ENCODE data around the gene GNG12.
"Not testable (repeated sequence)": the region's sequence is repeated elsewhere in the genome, so short reads cannot be mapped to it uniquely, and the experiment has no call there.

The GNG12 gene

GRCh38 chr1:67734323-67734690 is 99.0 kb downstream of the GNG12 start:
- DNase-seq (ENCODE audit: low spot score), result no peak
- TF ChIP-seq, protein P1, sequence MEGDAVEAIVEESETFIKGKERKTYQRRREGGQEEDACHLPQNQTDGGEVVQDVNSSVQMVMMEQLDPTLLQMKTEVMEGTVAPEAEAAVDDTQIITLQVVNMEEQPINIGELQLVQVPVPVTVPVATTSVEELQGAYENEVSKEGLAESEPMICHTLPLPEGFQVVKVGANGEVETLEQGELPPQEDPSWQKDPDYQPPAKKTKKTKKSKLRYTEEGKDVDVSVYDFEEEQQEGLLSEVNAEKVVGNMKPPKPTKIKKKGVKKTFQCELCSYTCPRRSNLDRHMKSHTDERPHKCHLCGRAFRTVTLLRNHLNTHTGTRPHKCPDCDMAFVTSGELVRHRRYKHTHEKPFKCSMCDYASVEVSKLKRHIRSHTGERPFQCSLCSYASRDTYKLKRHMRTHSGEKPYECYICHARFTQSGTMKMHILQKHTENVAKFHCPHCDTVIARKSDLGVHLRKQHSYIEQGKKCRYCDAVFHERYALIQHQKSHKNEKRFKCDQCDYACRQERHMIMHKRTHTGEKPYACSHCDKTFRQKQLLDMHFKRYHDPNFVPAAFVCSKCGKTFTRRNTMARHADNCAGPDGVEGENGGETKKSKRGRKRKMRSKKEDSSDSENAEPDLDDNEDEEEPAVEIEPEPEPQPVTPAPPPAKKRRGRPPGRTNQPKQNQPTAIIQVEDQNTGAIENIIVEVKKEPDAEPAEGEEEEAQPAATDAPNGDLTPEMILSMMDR (IDR thresholded peaks at IDR 0.05; ENCODE audit: extremely low read depth, insufficient read depth, missing control alignments), result no peak
- in situ Hi-C loops (cut with MboI; ENCODE audit: low pct_unique_long_range_greater_than_20kb, low sequenced_read_pairs, unreplicated experiment), result no loop called here

DNA sequence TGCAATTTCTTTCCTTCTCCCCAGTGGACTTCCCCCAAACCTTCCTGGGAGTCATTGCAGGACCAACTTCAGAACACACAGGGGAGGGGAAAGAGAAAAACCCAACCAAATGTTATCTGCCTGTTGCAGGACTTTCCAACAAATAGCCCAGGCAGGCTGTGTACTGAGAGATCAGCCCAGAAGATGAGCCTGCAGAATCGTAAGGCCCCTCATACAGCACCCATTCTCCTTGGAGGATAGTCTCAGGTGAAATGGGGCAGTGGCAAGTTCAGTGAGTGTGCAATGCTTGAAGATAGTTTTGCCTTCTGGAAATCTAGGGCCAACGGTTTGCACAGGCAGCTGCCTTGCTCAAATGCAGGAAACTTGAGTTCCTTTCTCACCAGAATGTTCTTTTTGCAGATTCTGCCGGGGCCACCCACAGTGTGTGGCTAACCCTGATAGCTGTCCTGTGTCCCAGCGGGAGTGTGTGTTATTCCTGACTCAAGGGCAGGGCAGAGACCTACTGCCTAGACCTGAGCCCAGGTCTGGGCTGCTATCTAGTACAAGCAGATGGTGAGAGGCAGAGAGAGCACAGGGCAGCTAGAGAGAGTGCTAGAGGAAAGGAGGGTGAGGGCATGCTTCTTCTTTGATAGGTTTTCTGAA is 99.5 kb downstream of the GNG12 start:
- TF ChIP-seq, protein P1 (IDR thresholded peaks at IDR 0.05; ENCODE audit: extremely low read depth, insufficient read depth, missing control alignments), result no peak
- no peak for DNase-seq (ENCODE audit: low spot score)
- in situ Hi-C loops (cut with MboI; ENCODE audit: low pct_unique_long_range_greater_than_20kb, low sequenced_read_pairs, unreplicated experiment), result no loop called here

DNA sequence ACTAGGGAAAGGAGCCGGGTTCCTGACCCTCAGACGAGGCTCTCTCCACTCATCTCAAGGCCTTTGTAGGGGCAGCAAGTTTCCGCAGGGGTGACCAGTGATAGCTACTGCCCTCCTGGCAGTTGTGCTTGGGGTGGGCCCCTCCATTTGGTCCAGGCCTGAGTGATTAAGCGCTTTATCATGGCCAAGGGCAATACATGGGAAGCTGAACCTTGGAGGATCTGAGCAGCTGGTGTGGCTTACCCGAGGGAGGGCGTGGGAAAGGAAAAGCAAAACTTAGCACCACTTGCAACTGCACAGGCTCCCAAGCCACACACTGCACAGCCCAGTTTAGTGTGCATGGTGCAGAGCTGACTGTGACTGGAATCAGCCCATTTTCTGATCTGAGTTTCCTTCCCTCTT is 100.5 kb downstream of the GNG12 start:
- in situ Hi-C loops (cut with MboI; ENCODE audit: low pct_unique_long_range_greater_than_20kb, low sequenced_read_pairs, unreplicated experiment), result no loop called here
- DNase-seq (ENCODE audit: low spot score), result no peak
- TF ChIP-seq, protein P1 (IDR thresholded peaks at IDR 0.05; ENCODE audit: extremely low read depth, insufficient read depth, missing control alignments), result no peak

DNA sequence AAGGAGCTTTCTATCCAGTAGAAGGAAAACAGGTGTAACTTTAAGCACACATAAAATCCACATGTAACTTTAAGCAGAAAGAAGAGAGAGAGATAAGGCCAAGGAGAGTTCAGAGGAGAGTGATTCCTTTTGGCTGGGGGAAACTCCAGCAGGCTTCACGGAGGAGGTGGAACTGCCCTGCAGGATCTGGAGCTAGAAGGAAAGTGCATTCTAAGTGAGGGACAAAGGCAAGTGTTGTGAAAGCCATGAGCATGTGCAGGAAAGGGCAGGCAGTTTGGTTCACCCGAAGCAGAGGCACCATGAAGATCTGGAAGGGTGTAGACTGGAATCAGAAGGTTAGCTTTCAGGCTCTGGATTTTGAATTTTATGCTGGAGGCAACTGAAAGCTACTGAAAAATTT is 101.9 kb downstream of the GNG12 start:
- TF ChIP-seq, protein P1 (IDR thresholded peaks at IDR 0.05; ENCODE audit: extremely low read depth, insufficient read depth, missing control alignments), result no peak
- in situ Hi-C loops (cut with MboI; ENCODE audit: low pct_unique_long_range_greater_than_20kb, low sequenced_read_pairs, unreplicated experiment), result no loop called here
- DNase-seq (ENCODE audit: low spot score), result no peak

DNA sequence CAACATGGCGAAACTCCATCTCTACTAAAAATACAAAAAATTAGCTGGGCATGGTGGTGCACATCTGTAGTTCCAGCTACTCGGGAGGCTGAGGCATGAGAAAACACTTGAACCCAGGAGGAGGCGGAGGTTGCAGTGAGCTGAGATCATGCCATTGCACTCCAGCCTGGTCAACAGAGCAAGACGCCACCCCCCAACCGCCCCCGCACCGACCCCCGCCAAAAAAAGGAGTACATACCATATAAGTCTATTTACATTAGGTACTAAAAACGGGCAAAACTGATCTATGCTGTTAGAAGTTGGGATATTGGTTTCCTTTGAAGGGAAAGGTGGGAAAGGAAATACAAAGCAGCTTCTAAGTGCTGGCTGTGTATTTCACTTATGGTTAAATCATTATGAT is 103.0 kb downstream of the GNG12 start:
- in situ Hi-C loops (cut with MboI; ENCODE audit: low pct_unique_long_range_greater_than_20kb, low sequenced_read_pairs, unreplicated experiment); DNase-seq (ENCODE audit: low spot score): not testable (repeated sequence)

DNA sequence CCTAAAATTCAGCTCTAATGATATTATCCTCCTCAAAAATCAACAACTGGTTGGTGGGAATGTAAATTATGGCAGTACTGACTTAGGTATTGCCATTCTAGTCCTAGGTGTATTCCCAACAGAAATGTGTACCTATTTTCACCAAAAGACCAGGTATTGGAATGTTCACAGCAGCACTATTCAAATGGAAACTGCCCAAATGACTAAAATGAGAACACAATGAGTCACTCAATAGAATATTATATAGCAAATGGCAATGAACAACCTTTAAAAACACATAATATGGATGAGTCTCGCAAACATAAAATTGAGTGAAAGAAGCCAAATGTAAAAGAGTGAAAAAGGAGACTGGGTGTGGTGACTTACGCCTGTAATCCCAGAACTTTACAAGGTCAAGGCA is 103.4 kb downstream of the GNG12 start:
- no peak for DNase-seq (ENCODE audit: low spot score)
- TF ChIP-seq, protein P1 (IDR thresholded peaks at IDR 0.05; ENCODE audit: extremely low read depth, insufficient read depth, missing control alignments), result no peak
- in situ Hi-C loops (cut with MboI; ENCODE audit: low pct_unique_long_range_greater_than_20kb, low sequenced_read_pairs, unreplicated experiment), result no loop called here

- TF ChIP-seq, protein P1 (IDR thresholded peaks at IDR 0.05; ENCODE audit: extremely low read depth, insufficient read depth, missing control alignments), result no peak
- in situ Hi-C loops (cut with MboI; ENCODE audit: low pct_unique_long_range_greater_than_20kb, low sequenced_read_pairs, unreplicated experiment), result no loop called here
- DNase-seq (ENCODE audit: low spot score), result no peak
Measured at GRCh38 chr1:67726224-67726623, 107.0 kb downstream of the GNG12 start.

All from GM13977 (cell line).